HEK293 (cell line): Measurements from ENCODE around the gene ANKRD1.

Experiments used
- ATF2 ChIP-seq: fragments of 450-650 bp; formaldehyde crosslinking; IDR thresholded peaks from 2 replicates; pipeline ENCODE4 v1.5.1; 2016; ENCODE audit warnings: missing biosample characterization, missing genetic modification characterization, low read depth
- BCL11B ChIP-seq: fragments of 450-650 bp; formaldehyde crosslinking; IDR thresholded peaks from 2 replicates; pipeline ENCODE4 v1.5.1; 2016; ENCODE audit warnings: low read depth, missing biosample characterization, missing genetic modification characterization
- ELK4 ChIP-seq: IDR thresholded peaks from 2 replicates; pipeline ENCODE4 v1.6.1; 2011; ENCODE audit warnings: mild to moderate bottlenecking, low read depth, low read length, borderline replicate concordance
- FEZF1 ChIP-seq: fragments of 450-650 bp; formaldehyde crosslinking; IDR thresholded peaks from 2 replicates; pipeline ENCODE4 v1.5.1; 2016; ENCODE audit warnings: missing biosample characterization, missing genetic modification characterization
- GFI1B ChIP-seq: fragments of 450-650 bp; formaldehyde crosslinking; IDR thresholded peaks from 2 replicates; pipeline ENCODE4 v1.5.1; 2016; ENCODE audit warnings: missing biosample characterization, missing genetic modification characterization
- GLI2 ChIP-seq: fragments of 450-650 bp; formaldehyde crosslinking; IDR thresholded peaks from 2 replicates; pipeline ENCODE4; 2017; ENCODE audit warnings: missing biosample characterization, missing genetic modification characterization, low read depth, borderline replicate concordance
- INSM2 ChIP-seq: fragments of 450-650 bp; formaldehyde crosslinking; IDR thresholded peaks from 2 replicates; pipeline ENCODE4 v1.5.1; 2016; ENCODE audit warnings: missing biosample characterization, missing genetic modification characterization
- PRDM10 ChIP-seq: fragments of 450-650 bp; formaldehyde crosslinking; IDR thresholded peaks from 2 replicates; pipeline ENCODE4 v1.5.1; 2016; ENCODE audit warnings: missing biosample characterization, missing genetic modification characterization
- PRDM6 ChIP-seq: fragments of 450-650 bp; formaldehyde crosslinking; IDR thresholded peaks from 2 replicates; pipeline ENCODE4 v1.5.1; 2017; ENCODE audit warnings: missing biosample characterization, missing genetic modification characterization
- YY2 ChIP-seq: fragments of 450-650 bp; formaldehyde crosslinking; IDR thresholded peaks from 2 replicates; pipeline ENCODE4 v1.5.1; 2016; ENCODE audit warnings: missing biosample characterization, missing genetic modification characterization
- ZBTB10 ChIP-seq: fragments of 450-650 bp; formaldehyde crosslinking; IDR thresholded peaks from 2 replicates; pipeline ENCODE4 v1.5.1; 2016; ENCODE audit warnings: missing biosample characterization, missing genetic modification characterization
- ZBTB26 ChIP-seq: fragments of 450-650 bp; formaldehyde crosslinking; optimal IDR thresholded peaks from 2 replicates; pipeline ENCODE3; 2016; ENCODE audit warnings: missing biosample characterization, mild to moderate bottlenecking, missing genetic modification characterization
- ZBTB8A ChIP-seq: fragments of 450-650 bp; formaldehyde crosslinking; IDR thresholded peaks from 2 replicates; pipeline ENCODE4 v1.5.1; 2016; ENCODE audit warnings: missing biosample characterization, missing genetic modification characterization
- ZFP37 ChIP-seq: fragments of 450-650 bp; formaldehyde crosslinking; IDR thresholded peaks from 2 replicates; pipeline ENCODE4 v1.5.1; 2016; ENCODE audit warnings: missing biosample characterization, missing genetic modification characterization
- ZIC2 ChIP-seq: fragments of 450-650 bp; formaldehyde crosslinking; IDR thresholded peaks from 2 replicates; pipeline ENCODE4 v1.5.1; 2016; ENCODE audit warnings: missing biosample characterization, missing genetic modification characterization
- ZNF121 ChIP-seq: fragments of 450-650 bp; formaldehyde crosslinking; IDR thresholded peaks from 2 replicates; pipeline ENCODE4 v1.5.1; 2016; ENCODE audit warnings: missing biosample characterization, missing genetic modification characterization
- ZNF155 ChIP-seq: fragments of 450-650 bp; formaldehyde crosslinking; IDR thresholded peaks from 2 replicates; pipeline ENCODE4 v1.5.1; 2016; ENCODE audit warnings: missing biosample characterization, missing genetic modification characterization
- ZNF335 ChIP-seq: fragments of 450-650 bp; formaldehyde crosslinking; conservative IDR thresholded peaks from 2 replicates; pipeline ENCODE4 v1.5.1; 2016; ENCODE audit warnings: missing biosample characterization, missing genetic modification characterization
- ZNF473 ChIP-seq: fragments of 450-650 bp; formaldehyde crosslinking; IDR thresholded peaks from 2 replicates; pipeline ENCODE4 v1.5.1; 2017; ENCODE audit warnings: missing biosample characterization, missing genetic modification characterization
- ZNF558 ChIP-seq: fragments of 450-650 bp; formaldehyde crosslinking; IDR thresholded peaks from 2 replicates; pipeline ENCODE4 v1.5.1; 2016; ENCODE audit warnings: missing biosample characterization, missing genetic modification characterization
- ZNF600 ChIP-seq: fragments of 450-650 bp; formaldehyde crosslinking; IDR thresholded peaks from 2 replicates; pipeline ENCODE4 v1.5.1; 2016; ENCODE audit warnings: missing biosample characterization, missing genetic modification characterization
- ZNF629 ChIP-seq: fragments of 450-650 bp; formaldehyde crosslinking; IDR thresholded peaks from 2 replicates; pipeline ENCODE4 v1.5.1; 2017; ENCODE audit warnings: missing biosample characterization, missing genetic modification characterization
- ZNF660 ChIP-seq: fragments of 450-650 bp; IDR thresholded peaks from 2 replicates; pipeline ENCODE4 v1.5.1; 2018; ENCODE audit warnings: missing biosample characterization, mild to moderate bottlenecking, missing genetic modification characterization
- ZNF670 ChIP-seq: fragments of 450-650 bp; formaldehyde crosslinking; IDR thresholded peaks from 2 replicates; pipeline ENCODE4 v1.5.1; 2016; ENCODE audit warnings: missing biosample characterization, missing genetic modification characterization, low read depth
- ZNF843 ChIP-seq: fragments of 450-650 bp; formaldehyde crosslinking; IDR thresholded peaks from 2 replicates; pipeline ENCODE4 v1.5.1; 2016; ENCODE audit warnings: missing biosample characterization, missing genetic modification characterization
- ZSCAN16 ChIP-seq: fragments of 450-650 bp; formaldehyde crosslinking; IDR thresholded peaks from 2 replicates; pipeline ENCODE4 v1.5.1; 2016; ENCODE audit warnings: missing biosample characterization, missing genetic modification characterization

The ANKRD1 gene

GRCh38 chr10:90968328-90969081, 47.6 kb upstream of the ANKRD1 start (continued):
- peak; percentile 61 for TF ChIP-seq FEZF1 (tag by site-specific recombination)
- TF ChIP-seq ZNF335, result no peak
- TF ChIP-seq ZNF600 (tag by site-specific recombination), result no peak
- TF ChIP-seq ELK4, result no peak
- TF ChIP-seq ZNF629 (tag by site-specific recombination), result no peak
- TF ChIP-seq ZNF660 (tag by site-specific recombination), result no peak
- no peak for TF ChIP-seq ZBTB8A (tag by site-specific recombination)
- peak; percentile 61 for TF ChIP-seq ZNF843 (tag by site-specific recombination)
- TF ChIP-seq INSM2, result peak; percentile 20; the same call in 1 of the 2 replicates
- peak; percentile 30; the same call in 1 of the 2 replicates for TF ChIP-seq PRDM6 (tag by site-specific recombination)
- TF ChIP-seq GFI1B (tag by site-specific recombination), result peak; percentile 48; the same call in 1 of the 2 replicates
- no peak for TF ChIP-seq GLI2
- TF ChIP-seq ZFP37 (tag by site-specific recombination), result no peak
- TF ChIP-seq ZBTB10, result no peak
- no peak for TF ChIP-seq ZNF155 (tag by site-specific recombination)
- TF ChIP-seq ZNF473 (tag by site-specific recombination), result no peak
- TF ChIP-seq ZNF121 (tag by site-specific recombination), result no peak
- TF ChIP-seq ZBTB26, result no peak
- no peak for TF ChIP-seq BCL11B (tag by site-specific recombination)
- no peak for TF ChIP-seq ZSCAN16 (tag by site-specific recombination)
- TF ChIP-seq ZNF670 (tag by site-specific recombination), result no peak
- TF ChIP-seq ATF2 (tag by site-specific recombination), result no peak
- no peak for TF ChIP-seq YY2 (tag by site-specific recombination)
- TF ChIP-seq ZIC2 (tag by site-specific recombination), result no peak
- TF ChIP-seq ZNF558 (tag by site-specific recombination), result no peak
- no peak for TF ChIP-seq PRDM10 (tag by site-specific recombination)
